ENCODE data around the gene RBBP6. TPM values are rescaled to one million over a fixed set of nuclear protein-coding genes. Genes with fewer than 3 reads are reported as not detected.
"Not testable (repeated sequence)": the region's sequence is repeated elsewhere in the genome, so short reads cannot be mapped to it uniquely, and the experiment has no call there.

RBBP6 gene
- total RNA-seq, 1 experiment from 2014 or later: 54.8 TPM

GRCh38 chr16:24573141-24573540 lies 33.8 kb downstream of the RBBP6 start:
- H3K14ac ChIP-seq (ENCODE audit: insufficient read depth, low read length): no peak overlapping the region
- peak overlapping the region in 1 of 3 experiments; percentile 43; a peak in 1 of 7 replicates for H3K27ac Mint-ChIP-seq
- H3K9ac ChIP-seq (ENCODE audit: extremely low read depth, insufficient read length, low read length): no peak overlapping the region
- H2BK120ac ChIP-seq (ENCODE audit: low read depth, low read length, poor library complexity, severe bottlenecking): no peak overlapping the region
- no peak overlapping the region for H2AFZ ChIP-seq (ENCODE audit: low read length)
- H3K79me2 ChIP-seq (ENCODE audit: insufficient read depth, low read length): no peaks in the 10 kb centered on the region
- TF ChIP-seq CTCF (conservative IDR thresholded peaks at IDR 0.05): no peak
- H3K4me1 Mint-ChIP-seq: no peaks in the 10 kb centered on the region
- no peak overlapping the region for H2AK5ac ChIP-seq (ENCODE audit: insufficient read length, low read length)
- no peak overlapping the region for H3K23ac ChIP-seq (ENCODE audit: insufficient read length, low read depth, low read length)
- no peak overlapping the region for H4K5ac ChIP-seq (ENCODE audit: insufficient read length, low read depth, low read length)
- no peaks in the 10 kb centered on the region for H4K20me1 ChIP-seq (ENCODE audit: control insufficient read depth, insufficient read depth, insufficient read length)
- H3K56ac ChIP-seq (ENCODE audit: insufficient read length, low read depth, low read length): no peak overlapping the region
- no peak overlapping the region for H4K8ac ChIP-seq (replicated peaks; ENCODE audit: insufficient read length, low read depth, low read length)
- H4K91ac ChIP-seq (ENCODE audit: insufficient read length, low read depth, low read length): no peak overlapping the region
- no peak overlapping the region for H2BK12ac ChIP-seq (ENCODE audit: insufficient read length, low read depth, low read length)
- H3K36me3 Mint-ChIP-seq (ENCODE audit: insufficient read depth in 1 of 3, low read depth in 3 of 3): peaks cover 54 to 68% (median 61%) of the 10 kb centered on the region in 3 experiments
- no peaks in the 10 kb centered on the region for H3K27me3 ChIP-seq (ENCODE audit: insufficient read depth, low read length)
- H3K9me3 ChIP-seq (ENCODE audit: control insufficient read depth, low read depth, low read length): no peaks in the 10 kb centered on the region
- no peak overlapping the region for H3K4me2 ChIP-seq (ENCODE audit: insufficient read depth, insufficient read length, low read length)
- H3K18ac ChIP-seq (ENCODE audit: insufficient read length, low read depth, low read length): no peak overlapping the region
- H3K9me3 Mint-ChIP-seq: peaks cover 35 to 48% of the 10 kb centered on the region in 2 experiments
- no peak overlapping the region for H3K4me3 Mint-ChIP-seq
- peaks cover 3% of the 10 kb centered on the region; the same call in 1 of the 2 replicates for H3K27me3 Mint-ChIP-seq (ENCODE audit: low read depth)
- H3K4ac ChIP-seq (ENCODE audit: low read depth, low read length): no peak overlapping the region
- H2BK5ac ChIP-seq (ENCODE audit: insufficient read length, low read length): no peak overlapping the region
- no peaks in the 10 kb centered on the region for H3K23me2 ChIP-seq (ENCODE audit: insufficient read length, low read depth, low read length, poor library complexity, severe bottlenecking)
- no peak for DNase-seq
- H2BK15ac ChIP-seq (ENCODE audit: low read depth, low read length): no peak overlapping the region
- no peak overlapping the region for H3T11ph ChIP-seq (ENCODE audit: low read length)
- WGBS (ENCODE audit: extremely low coverage, insufficient read length, low lambda C conversion rate): no CpG with 5 or more reads among the region's 6 CpGs
- H2BK20ac ChIP-seq (ENCODE audit: low read depth, low read length, poor library complexity, severe bottlenecking): no peak overlapping the region
- H3K27ac ChIP-seq (ENCODE audit: insufficient read length, low read depth, low read length): no peak overlapping the region
- no peaks in the 10 kb centered on the region for H3K79me1 ChIP-seq (ENCODE audit: insufficient read depth, low read depth, low read length, poor library complexity, severe bottlenecking)
- no peaks in the 10 kb centered on the region for H3K4me1 ChIP-seq (ENCODE audit: insufficient read depth, low read length)

- not testable (repeated sequence) for H3K14ac ChIP-seq (ENCODE audit: insufficient read depth, low read length); H4K8ac ChIP-seq (replicated peaks; ENCODE audit: insufficient read length, low read depth, low read length); H2BK12ac ChIP-seq (ENCODE audit: insufficient read length, low read depth, low read length); H2AFZ ChIP-seq (ENCODE audit: low read length); H3K4me1 ChIP-seq (ENCODE audit: insufficient read depth, low read length); H3T11ph ChIP-seq (ENCODE audit: low read length); H2BK20ac ChIP-seq (ENCODE audit: low read depth, low read length, poor library complexity, severe bottlenecking); H2BK5ac ChIP-seq (ENCODE audit: insufficient read length, low read length); H3K27me3 Mint-ChIP-seq (ENCODE audit: low read depth); H4K20me1 ChIP-seq (ENCODE audit: control insufficient read depth, insufficient read depth, insufficient read length); H3K4me1 Mint-ChIP-seq; H2BK15ac ChIP-seq (ENCODE audit: low read depth, low read length); H3K27ac ChIP-seq (ENCODE audit: insufficient read length, low read depth, low read length); H3K18ac ChIP-seq (ENCODE audit: insufficient read length, low read depth, low read length); H3K79me2 ChIP-seq (ENCODE audit: insufficient read depth, low read length); H3K4ac ChIP-seq (ENCODE audit: low read depth, low read length); H4K5ac ChIP-seq (ENCODE audit: insufficient read length, low read depth, low read length); H3K4me2 ChIP-seq (ENCODE audit: insufficient read depth, insufficient read length, low read length); H3K9me3 ChIP-seq (ENCODE audit: control insufficient read depth, low read depth, low read length); H3K4me3 Mint-ChIP-seq; H3K27ac Mint-ChIP-seq; H3K23me2 ChIP-seq (ENCODE audit: insufficient read length, low read depth, low read length, poor library complexity, severe bottlenecking); H3K79me1 ChIP-seq (ENCODE audit: insufficient read depth, low read depth, low read length, poor library complexity, severe bottlenecking); H2AK5ac ChIP-seq (ENCODE audit: insufficient read length, low read length); H4K91ac ChIP-seq (ENCODE audit: insufficient read length, low read depth, low read length); H3K9ac ChIP-seq (ENCODE audit: extremely low read depth, insufficient read length, low read length); H3K56ac ChIP-seq (ENCODE audit: insufficient read length, low read depth, low read length); H2BK120ac ChIP-seq (ENCODE audit: low read depth, low read length, poor library complexity, severe bottlenecking); DNase-seq; H3K23ac ChIP-seq (ENCODE audit: insufficient read length, low read depth, low read length); H3K27me3 ChIP-seq (ENCODE audit: insufficient read depth, low read length)
- WGBS (ENCODE audit: extremely low coverage, insufficient read length, low lambda C conversion rate): no CpG with 5 or more reads among the region's 66 CpGs
- Mint-ChIP-seq H3K36me3 (ENCODE audit: insufficient read depth in 1 of 3, low read depth in 3 of 3) (peaks cover 37 to 51% (median 44%) of the 10 kb centered on the region in 3 experiments), H3K9me3 (peaks cover 35 to 48% of the 10 kb centered on the region in 2 experiments)
Measured at GRCh38 chr16:24574515-24575485, 35.4 kb downstream of the RBBP6 start.

Measured in H9 (cell line).